GM23248 (cell line): Measurements from ENCODE around the gene SLC27A3.

Experiments
- EZH2 ChIP-seq: fragments of 200-600 bp; sonication (generic); IDR thresholded peaks from 2 replicates; pipeline ENCODE4 v1.6.1; 2018; ENCODE audit warnings: antibody characterized with exemption, mild to moderate bottlenecking; ENCODE audit not compliant: insufficient read depth, poor library complexity, severe bottlenecking
- EZH2phosphoT487 ChIP-seq: fragments of 200-600 bp; sonication (generic); IDR thresholded peaks from 2 replicates; pipeline ENCODE4 v1.6.1; 2018; ENCODE audit warnings: antibody characterized with exemption, moderate library complexity, mild to moderate bottlenecking, low read depth; ENCODE audit not compliant: insufficient read depth

DNA sequence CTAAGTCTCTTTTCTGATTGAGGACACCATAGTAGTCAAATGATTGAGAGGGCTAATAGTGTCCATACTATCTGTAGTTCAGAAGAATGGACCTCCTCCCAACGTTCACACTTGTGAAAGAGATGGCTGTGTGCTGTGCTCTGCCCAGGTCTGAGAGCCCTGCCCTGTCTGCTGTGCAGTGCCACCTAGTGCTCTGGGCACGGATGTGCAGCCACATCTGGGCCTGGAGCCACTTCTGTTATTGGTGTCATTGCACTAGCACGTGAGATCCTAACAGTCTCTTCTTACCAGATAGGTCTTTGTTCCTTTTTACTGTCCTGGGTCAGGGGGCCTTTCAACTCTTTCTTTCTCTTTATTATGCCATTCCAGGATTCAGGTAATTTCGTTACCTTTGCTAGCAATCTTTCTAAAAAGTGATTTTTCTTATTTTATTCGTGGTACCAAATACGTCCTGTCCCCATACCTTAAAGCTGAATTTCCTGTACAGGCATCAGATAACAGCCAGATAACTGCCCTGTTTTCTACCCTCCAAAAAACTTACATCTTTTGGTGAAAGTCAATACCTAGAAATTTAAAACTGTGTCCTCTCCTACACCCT is 25.7 kb upstream of the SLC27A3 start:
- TF ChIP-seq EZH2, result no peak
- TF ChIP-seq EZH2phosphoT487, result no peak
